Smooth muscle cell (in vitro differentiated cells): ENCODE data around the gene LIMS1. TPM values are rescaled to one million over a fixed set of nuclear protein-coding genes. Genes with fewer than 3 reads are reported as not detected.

Experiments
- DNase-seq: peaks from one replicate; lab custom pipeline; 2025; ENCODE audit not compliant: unreplicated experiment; lab: John Stamatoyannopoulos, UW
- H2AFZ ChIP-seq: fragments of 200-600 bp; sonication (generic); 2 replicates; pipeline ENCODE4 v1.6.0; 2016; ENCODE audit warnings: antibody characterized with exemption, low read depth, mild to moderate bottlenecking
- H3F3A ChIP-seq: fragments of 200-600 bp; sonication (generic); 2 replicates; pipeline ENCODE4 v1.6.0; 2017; ENCODE audit warnings: antibody characterized with exemption, low read depth
- H3K27ac ChIP-seq: fragments of 200-600 bp; sonication (generic); 2 replicates; pipeline ENCODE4 v1.5.1; 2016; ENCODE audit warnings: low read depth, mild to moderate bottlenecking
- H3K27me3 ChIP-seq: fragments of 200-600 bp; sonication (generic); 2 replicates; pipeline ENCODE4 v1.6.1; 2016; ENCODE audit warnings: low read depth, mild to moderate bottlenecking
- H3K36me3 ChIP-seq: fragments of 200-600 bp; sonication (generic); 2 replicates; pipeline ENCODE4 v1.5.1; 2016; ENCODE audit warnings: low read depth
- H3K4me1 ChIP-seq: fragments of 200-600 bp; sonication (generic); 2 replicates; pipeline ENCODE4 v1.5.1; 2016; ENCODE audit warnings: low read depth
- H3K4me2 ChIP-seq: fragments of 200-600 bp; sonication (generic); 2 replicates; pipeline ENCODE4 v1.6.0; 2016; ENCODE audit warnings: mild to moderate bottlenecking
- H3K4me3 ChIP-seq: fragments of 200-600 bp; sonication (generic); 2 replicates; pipeline ENCODE4 v1.5.1; 2016; ENCODE audit warnings: mild to moderate bottlenecking
- H3K79me2 ChIP-seq: fragments of 200-600 bp; sonication (generic); 2 replicates; pipeline ENCODE4 v1.6.0; 2016; ENCODE audit warnings: low read depth, mild to moderate bottlenecking
- H3K9ac ChIP-seq: fragments of 200-600 bp; sonication (generic); 2 replicates; pipeline ENCODE4 v1.6.0; 2016; ENCODE audit warnings: low read depth
- H3K9me3 ChIP-seq: fragments of 200-600 bp; sonication (generic); replicated peaks from 2 replicates; pipeline ENCODE4 v1.5.1; 2016; ENCODE audit warnings: low read depth
- H4K20me1 ChIP-seq: fragments of 200-600 bp; sonication (generic); 2 replicates; pipeline ENCODE4 v1.6.0; 2016; ENCODE audit warnings: low read depth
- WGBS: methylation state at CpG from one replicate; pipeline ENCODE4 v1.1.7; 2016; ENCODE audit warnings: low lambda C conversion rate; 5-methylcytosine and 5-hydroxymethylcytosine counted together
- polyA plus RNA-seq: library from polyadenylated mRNA; unstranded; fragments of >200 nt; fragmentation: Nextera tagmentation; extraction: Ambion mirVana; gene quantifications from 2 replicates; pipeline ENCODE4 v1.2.1, GENCODE V29; 2016
- total RNA-seq: library from RNA; depleted of rRNA; stranded (reverse); fragments of >200 nt; gene quantifications from 2 replicates; pipeline ENCODE4 v1.2.3, GENCODE V29; 2014
- TF ChIP-seq, protein P1 (sequence below): fragments of 200-600 bp; sonication (generic); IDR thresholded peaks from 2 replicates; pipeline ENCODE4 v1.5.1; 2017; ENCODE audit warnings: borderline replicate concordance, mild to moderate bottlenecking, antibody characterized with exemption; ENCODE audit not compliant: insufficient read depth, poor library complexity, severe bottlenecking

Gene LIMS1
- total and polyA plus RNA-seq, 2 experiments from 2014 or later = 56.9 to 155 TPM

DNA sequence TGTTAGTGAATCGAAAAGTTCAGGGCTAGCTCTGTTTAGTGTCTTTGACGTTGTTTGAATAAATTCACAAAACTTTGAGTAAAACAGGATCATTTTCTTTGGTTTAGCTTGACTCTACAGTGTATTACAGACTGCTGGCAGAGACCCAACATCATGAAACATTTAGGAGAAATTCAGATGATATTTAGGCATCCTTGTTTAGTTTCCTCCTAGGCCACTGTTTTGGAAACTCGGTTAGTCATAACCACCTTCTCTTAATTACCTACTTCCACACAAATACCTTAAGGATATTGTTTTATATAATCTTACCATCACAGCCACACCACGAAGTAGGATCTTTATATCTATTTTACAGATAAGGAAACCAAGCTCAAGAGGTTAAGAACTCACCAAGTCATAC is 7.8 kb downstream of the LIMS1 start:
- Histone ChIP-seq H3K27ac (no peak overlapping the region), H3K27me3 (no peaks in the 10 kb centered on the region), H3K9ac (no peak overlapping the region), H4K20me1 (peaks cover 99% of the 10 kb centered on the region), H3K4me1 (peaks cover 9% of the 10 kb centered on the region), H3K79me2 (peaks cover 99% of the 10 kb centered on the region), H3K36me3 (no peaks in the 10 kb centered on the region), H3K9me3 (no peaks in the 10 kb centered on the region), H3F3A (no peaks in the 10 kb centered on the region), H2AFZ (no peak overlapping the region), H3K4me2 (no peak overlapping the region), H3K4me3 (no peak overlapping the region)
- TF ChIP-seq, protein P1, sequence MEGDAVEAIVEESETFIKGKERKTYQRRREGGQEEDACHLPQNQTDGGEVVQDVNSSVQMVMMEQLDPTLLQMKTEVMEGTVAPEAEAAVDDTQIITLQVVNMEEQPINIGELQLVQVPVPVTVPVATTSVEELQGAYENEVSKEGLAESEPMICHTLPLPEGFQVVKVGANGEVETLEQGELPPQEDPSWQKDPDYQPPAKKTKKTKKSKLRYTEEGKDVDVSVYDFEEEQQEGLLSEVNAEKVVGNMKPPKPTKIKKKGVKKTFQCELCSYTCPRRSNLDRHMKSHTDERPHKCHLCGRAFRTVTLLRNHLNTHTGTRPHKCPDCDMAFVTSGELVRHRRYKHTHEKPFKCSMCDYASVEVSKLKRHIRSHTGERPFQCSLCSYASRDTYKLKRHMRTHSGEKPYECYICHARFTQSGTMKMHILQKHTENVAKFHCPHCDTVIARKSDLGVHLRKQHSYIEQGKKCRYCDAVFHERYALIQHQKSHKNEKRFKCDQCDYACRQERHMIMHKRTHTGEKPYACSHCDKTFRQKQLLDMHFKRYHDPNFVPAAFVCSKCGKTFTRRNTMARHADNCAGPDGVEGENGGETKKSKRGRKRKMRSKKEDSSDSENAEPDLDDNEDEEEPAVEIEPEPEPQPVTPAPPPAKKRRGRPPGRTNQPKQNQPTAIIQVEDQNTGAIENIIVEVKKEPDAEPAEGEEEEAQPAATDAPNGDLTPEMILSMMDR = no peak
- no peak for DNase-seq
- WGBS = 83% methylated on average over 4 of the region's 4 CpGs

DNA sequence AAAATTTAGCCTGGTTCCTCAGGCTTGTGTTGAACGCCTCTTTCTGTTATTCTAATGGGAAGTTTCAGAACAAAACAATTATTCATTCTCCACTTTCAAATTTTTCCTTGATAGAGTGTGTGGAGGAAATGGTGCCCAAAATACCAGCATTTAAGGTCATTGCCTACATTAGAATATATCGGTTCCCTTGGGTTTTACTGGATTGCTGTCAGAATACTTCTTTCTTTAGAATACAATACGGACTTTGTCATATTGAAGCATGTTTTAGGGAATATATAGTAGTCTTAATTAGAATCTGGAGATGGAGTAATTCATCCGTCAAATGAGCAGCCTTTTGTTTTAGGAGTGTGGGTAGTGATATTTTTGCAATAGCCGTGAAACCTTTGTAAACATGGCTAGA is 13.3 kb downstream of the LIMS1 start:
- DNase-seq = no peak
- no peaks in the 10 kb centered on the region for H3K4me1 ChIP-seq
- peaks cover 85% of the 10 kb centered on the region for H4K20me1 ChIP-seq
- WGBS = 95% methylated on average over 5 of the region's 5 CpGs
- no peaks in the 10 kb centered on the region for H3K36me3 ChIP-seq
- H3F3A ChIP-seq = no peaks in the 10 kb centered on the region
- TF ChIP-seq, protein P1 = no peak
- H3K9me3 ChIP-seq = no peaks in the 10 kb centered on the region
- H3K9ac ChIP-seq = no peak overlapping the region
- no peaks in the 10 kb centered on the region for H3K27me3 ChIP-seq
- H3K79me2 ChIP-seq = peaks cover 98% of the 10 kb centered on the region
- no peak overlapping the region for H3K27ac ChIP-seq
- no peak overlapping the region for H3K4me2 ChIP-seq
- H3K4me3 ChIP-seq = no peak overlapping the region
- no peak overlapping the region for H2AFZ ChIP-seq

DNA sequence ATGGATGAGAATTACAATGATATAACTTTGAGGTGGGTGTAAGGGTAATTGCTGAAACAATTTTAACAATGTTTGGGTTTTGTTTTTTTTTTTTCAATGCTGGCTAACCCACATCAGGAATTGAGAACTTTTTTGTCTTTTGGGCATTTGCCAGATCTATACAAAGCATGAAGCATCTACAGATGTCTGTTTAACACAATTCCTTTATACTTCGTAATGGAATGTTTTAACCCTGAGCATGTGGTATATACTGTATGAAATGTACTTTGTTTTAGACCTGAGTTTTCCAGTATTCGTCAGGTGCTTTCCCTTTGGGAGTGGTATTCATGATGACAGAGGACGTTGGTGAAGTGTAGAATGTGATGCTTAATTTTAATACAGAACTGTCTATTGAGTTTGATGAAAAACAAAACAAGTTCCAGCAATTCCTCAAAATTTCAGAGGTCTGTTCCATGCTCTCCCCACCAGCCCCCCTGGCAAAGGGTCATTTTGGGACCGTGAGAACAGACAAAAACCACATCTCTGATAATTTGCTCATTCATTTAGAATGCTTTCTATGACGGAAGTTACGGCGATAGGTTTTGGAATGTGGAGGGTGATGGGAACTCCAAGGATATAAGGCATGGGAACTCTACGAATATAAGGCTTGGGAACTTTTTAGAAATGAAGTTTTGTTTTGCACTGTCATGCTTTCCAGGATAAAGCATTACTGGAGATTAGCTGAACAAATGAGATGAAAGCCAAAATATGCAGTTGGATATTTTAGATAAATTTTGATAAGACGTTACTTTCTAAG is 14.1 kb downstream of the LIMS1 start:
- peaks cover 85% of the 10 kb centered on the region for H4K20me1 ChIP-seq

More for the DNA sequence above, 14.1 kb downstream of the LIMS1 start:
- Histone ChIP-seq H3K4me1 (no peaks in the 10 kb centered on the region), H2AFZ (no peak overlapping the region), H3K79me2 (peaks cover 98% of the 10 kb centered on the region), H3K4me3 (no peak overlapping the region), H3F3A (no peaks in the 10 kb centered on the region), H3K27me3 (no peaks in the 10 kb centered on the region), H3K9ac (no peak overlapping the region), H3K27ac (no peak overlapping the region), H3K4me2 (no peak overlapping the region), H3K9me3 (no peaks in the 10 kb centered on the region), H3K36me3 (no peaks in the 10 kb centered on the region)
- DNase-seq = no peak
- 83% methylated on average over 9 of the region's 9 CpGs for WGBS
- TF ChIP-seq, protein P1 = no peak
